ENCODE results near the gene HS6ST1. TPM values are rescaled to one million over a fixed set of nuclear protein-coding genes. Genes with fewer than 3 reads are reported as not detected.
A peak's percentile ranks its signal among the peaks of the same experiment; 100 is the strongest.

HS6ST1 gene
- polyA plus RNA-seq, 1 experiment, result 22.4 TPM

- no peak overlapping the region for H3K4me3 ChIP-seq (ENCODE audit: low read depth, low read length)
- H3K27me3 ChIP-seq (ENCODE audit: control insufficient read depth, insufficient read depth, low read length), result no peaks in the 10 kb centered on the region
- ChIA-PET POLR2A (no interaction called here), CTCF (no interaction called here)
- no peaks in the 10 kb centered on the region; the same call in 1 of the 2 replicates for H3K9me3 ChIP-seq (ENCODE audit: control insufficient read depth, insufficient read depth, low read length)
- no peak for TF ChIP-seq CTCF (IDR thresholded peaks at IDR 0.05; ENCODE audit: low read depth, low read length)
- DNase-seq (ENCODE audit: low read depth, low spot score), result no peak
- peak overlapping the region; percentile 21 for H3K27ac ChIP-seq (ENCODE audit: low read depth, low read length)
These were observed 37.8 kb downstream of the HS6ST1 start for GRCh38 chr2:128280901-128281321.

GRCh38 chr2:128280158-128280871 lies 38.4 kb downstream of the HS6ST1 start:
- CTCF ChIA-PET, result no interaction called here
- peaks cover 5% of the 10 kb centered on the region for H3K9me3 ChIP-seq (ENCODE audit: control insufficient read depth, insufficient read depth, low read length)
- H3K27me3 ChIP-seq (ENCODE audit: control insufficient read depth, insufficient read depth, low read length), result no peaks in the 10 kb centered on the region
- TF ChIP-seq CTCF (IDR thresholded peaks at IDR 0.05; ENCODE audit: low read depth, low read length), result no peak
- no peak overlapping the region for H3K4me3 ChIP-seq (ENCODE audit: low read depth, low read length)
- POLR2A ChIA-PET, result no interaction called here
- H3K27ac ChIP-seq (ENCODE audit: low read depth, low read length), result no peak overlapping the region
- no peak for DNase-seq (ENCODE audit: low read depth, low spot score)

GRCh38 chr2:128279786-128280157 lies 38.9 kb downstream of the HS6ST1 start:
- Histone ChIP-seq H3K4me3 (ENCODE audit: low read depth, low read length) (no peak overlapping the region), H3K9me3 (ENCODE audit: control insufficient read depth, insufficient read depth, low read length) (peaks cover 7% of the 10 kb centered on the region), H3K27ac (ENCODE audit: low read depth, low read length) (no peak overlapping the region), H3K27me3 (ENCODE audit: control insufficient read depth, insufficient read depth, low read length) (no peaks in the 10 kb centered on the region)
- DNase-seq (ENCODE audit: low read depth, low spot score), result no peak
- no peak for TF ChIP-seq CTCF (IDR thresholded peaks at IDR 0.05; ENCODE audit: low read depth, low read length)
- CTCF ChIA-PET, result no interaction called here
- POLR2A ChIA-PET, result no interaction called here

DNA sequence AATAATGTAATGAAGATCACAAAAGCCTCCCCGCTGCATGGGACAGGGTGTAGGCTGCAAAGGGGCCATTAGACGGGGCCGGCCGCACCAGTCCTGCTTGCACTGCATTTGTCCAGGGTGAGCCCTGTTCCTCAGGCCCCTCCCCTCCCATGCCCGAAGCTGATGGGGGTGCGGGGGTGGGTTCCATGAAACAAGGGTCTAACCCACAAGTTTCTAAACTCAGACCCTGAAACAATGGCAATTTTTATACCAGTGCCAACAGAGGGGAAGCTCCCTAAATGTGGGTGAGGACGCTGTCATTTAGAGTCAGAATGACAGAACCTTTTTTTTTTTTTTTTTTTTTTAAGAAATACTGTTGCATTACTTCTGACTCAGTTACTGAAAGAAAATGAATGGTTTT lies 39.7 kb downstream of the HS6ST1 start:
- ChIA-PET CTCF (no interaction called here), POLR2A (no interaction called here)
- TF ChIP-seq CTCF (IDR thresholded peaks at IDR 0.05; ENCODE audit: low read depth, low read length), result no peak
- DNase-seq (ENCODE audit: low read depth, low spot score), result no peak
- Histone ChIP-seq H3K4me3 (ENCODE audit: low read depth, low read length) (no peak overlapping the region), H3K9me3 (ENCODE audit: control insufficient read depth, insufficient read depth, low read length) (peaks cover 12% of the 10 kb centered on the region), H3K27ac (ENCODE audit: low read depth, low read length) (no peak overlapping the region), H3K27me3 (ENCODE audit: control insufficient read depth, insufficient read depth, low read length) (no peaks in the 10 kb centered on the region)

DNA sequence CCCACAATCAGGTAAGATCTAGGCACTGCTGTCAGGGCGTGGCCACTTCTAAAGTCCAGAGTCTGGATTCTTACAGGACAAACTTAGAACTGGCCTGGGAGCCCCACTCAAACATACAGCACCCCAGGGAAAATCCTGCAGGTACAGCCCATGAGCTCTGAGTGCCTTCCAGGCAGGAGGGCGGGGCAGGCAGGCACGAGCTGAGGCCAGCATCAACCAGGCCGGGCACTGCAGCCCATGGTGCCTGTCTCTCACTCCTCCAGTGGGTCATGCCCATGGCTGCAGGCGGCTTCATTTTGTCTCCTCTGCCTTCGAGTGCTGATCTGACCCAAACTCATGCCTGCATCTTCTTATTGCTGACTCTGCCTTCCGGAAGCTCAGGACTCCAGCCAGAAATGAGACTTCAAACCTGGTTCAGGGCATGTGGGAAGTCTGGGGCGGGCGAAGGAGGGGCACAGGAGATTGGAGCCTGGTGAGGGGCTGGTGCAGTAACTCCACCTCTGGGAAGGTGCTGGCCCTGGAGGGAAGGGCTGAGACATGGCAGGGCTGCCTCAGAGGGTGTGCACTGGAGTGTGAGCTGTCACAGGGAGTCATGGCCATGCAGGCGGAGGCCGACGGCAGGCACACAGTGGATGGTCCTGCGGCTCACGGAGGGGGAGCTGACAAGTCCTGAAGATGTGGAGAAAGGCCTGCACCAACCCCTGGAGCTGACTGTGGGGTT lies 40.5 kb downstream of the HS6ST1 start:
- ChIA-PET POLR2A (no interaction called here), CTCF (interaction anchor here (0.6 kb wide), 1 partner anchor 1903 kb away, joined by 5 read pairs; the partner anchor contains the start of gene SMPD4)
- no peak for DNase-seq (ENCODE audit: low read depth, low spot score)
- no peak for TF ChIP-seq CTCF (IDR thresholded peaks at IDR 0.05; ENCODE audit: low read depth, low read length)
- Histone ChIP-seq H3K27ac (ENCODE audit: low read depth, low read length) (no peak overlapping the region), H3K4me3 (ENCODE audit: low read depth, low read length) (no peak overlapping the region), H3K27me3 (ENCODE audit: control insufficient read depth, insufficient read depth, low read length) (no peaks in the 10 kb centered on the region), H3K9me3 (ENCODE audit: control insufficient read depth, insufficient read depth, low read length) (peaks cover 18% of the 10 kb centered on the region)
